ENCODE measurements around the gene SNU13. TPM values are rescaled to one million over a fixed set of nuclear protein-coding genes. Genes with fewer than 3 reads are reported as not detected.
"Not testable (repeated sequence)": the region's sequence is repeated elsewhere in the genome, so short reads cannot be mapped to it uniquely, and the experiment has no call there.

SNU13 gene
- total RNA-seq (100 to 1,000 TPM; 120 to 148 TPM), total RNA-seq (82.1 to 103 reads per million in 2 donors)

DNA sequence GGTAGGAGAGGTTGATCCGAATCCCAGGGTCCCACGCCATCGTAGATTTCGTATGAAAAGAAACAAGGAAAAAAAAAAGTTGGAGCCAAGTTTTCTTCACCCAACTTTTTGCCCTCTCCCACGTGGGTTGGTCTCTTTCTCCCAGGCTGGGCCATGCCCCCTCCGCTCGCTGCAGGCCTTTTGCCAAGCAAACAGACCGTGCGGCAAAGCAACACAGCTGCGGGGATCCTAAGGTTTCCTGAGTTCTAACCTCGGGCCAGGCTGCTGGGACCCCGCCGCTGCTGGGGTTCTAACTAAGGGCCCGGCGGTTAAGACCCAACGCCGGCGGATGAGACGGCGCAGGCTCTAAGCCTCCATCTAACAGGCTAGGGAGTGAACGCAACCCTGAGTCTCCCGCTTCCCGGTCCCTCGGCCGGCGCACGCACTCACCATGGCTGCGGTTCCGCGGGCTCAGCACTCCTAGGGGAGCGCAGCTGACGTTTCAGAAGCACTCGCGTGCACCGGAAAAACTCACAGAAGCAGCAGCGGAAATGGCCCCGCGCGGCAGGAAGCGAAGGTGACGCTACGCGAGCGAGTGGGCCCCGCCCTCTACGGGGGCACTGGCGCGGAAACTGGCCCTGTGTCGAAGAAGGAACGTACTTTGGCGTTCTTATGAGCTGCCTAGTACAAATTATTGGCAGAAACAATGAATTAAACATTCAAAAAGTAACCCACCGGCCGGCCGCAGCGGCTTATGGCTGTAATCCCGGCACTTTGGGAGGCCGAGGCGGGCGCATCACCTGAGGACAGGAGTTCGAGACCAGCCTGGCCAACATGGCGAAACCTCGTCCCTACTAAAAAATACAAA is at the start of gene SNU13:
Gene SNU13, minus strand, starts transcription at position 503 of the 847 bp plus-strand sequence. Its CDS starts 71 bp downstream, at position 432.
- Mint-ChIP-seq H3K4me1 (peaks cover 21% of the 10 kb centered on the region), H3K27ac (peak within 1 kb of the TSS; percentile 99), H3K36me3 (ENCODE audit: low read depth) (peaks cover 4% of the 10 kb centered on the region), H3K4me3 (peak within 1 kb of the TSS; percentile 92), H3K27me3 (no peaks in the 10 kb centered on the region)
- no peaks in the 10 kb centered on the region for H3K9me3 ChIP-seq (ENCODE audit: control insufficient read depth, low read length, poor library complexity, severe bottlenecking)
- peak; percentile 95 for ATAC-seq
- peak; percentile 86 to 90 (median 89) for DNase-seq

GRCh38 chr22:41733241-41733640 is 44.6 kb upstream of the SNU13 start:
- not testable (repeated sequence) for H3K27ac Mint-ChIP-seq; DNase-seq; ATAC-seq; H3K4me1 Mint-ChIP-seq; H3K9me3 ChIP-seq (ENCODE audit: control insufficient read depth, low read length, poor library complexity, severe bottlenecking); H3K27me3 Mint-ChIP-seq; H3K4me3 Mint-ChIP-seq; H3K36me3 Mint-ChIP-seq (ENCODE audit: low read depth)

- peaks cover 2% of the 10 kb centered on the region for H3K27me3 Mint-ChIP-seq
- no peak overlapping the region for H3K27ac Mint-ChIP-seq
- no peak for ATAC-seq
- DNase-seq: no peak
- H3K9me3 ChIP-seq (ENCODE audit: control insufficient read depth, low read length, poor library complexity, severe bottlenecking): no peaks in the 10 kb centered on the region
- no peaks in the 10 kb centered on the region for H3K36me3 Mint-ChIP-seq (ENCODE audit: low read depth)
- peaks cover 4% of the 10 kb centered on the region for H3K4me1 Mint-ChIP-seq
- H3K4me3 Mint-ChIP-seq: no peak overlapping the region
Measured at GRCh38 chr22:41732096-41732772, 43.6 kb upstream of the SNU13 start.

GRCh38 chr22:41731609-41732008 is 42.9 kb upstream of the SNU13 start:
- no peak for ATAC-seq

DNA sequence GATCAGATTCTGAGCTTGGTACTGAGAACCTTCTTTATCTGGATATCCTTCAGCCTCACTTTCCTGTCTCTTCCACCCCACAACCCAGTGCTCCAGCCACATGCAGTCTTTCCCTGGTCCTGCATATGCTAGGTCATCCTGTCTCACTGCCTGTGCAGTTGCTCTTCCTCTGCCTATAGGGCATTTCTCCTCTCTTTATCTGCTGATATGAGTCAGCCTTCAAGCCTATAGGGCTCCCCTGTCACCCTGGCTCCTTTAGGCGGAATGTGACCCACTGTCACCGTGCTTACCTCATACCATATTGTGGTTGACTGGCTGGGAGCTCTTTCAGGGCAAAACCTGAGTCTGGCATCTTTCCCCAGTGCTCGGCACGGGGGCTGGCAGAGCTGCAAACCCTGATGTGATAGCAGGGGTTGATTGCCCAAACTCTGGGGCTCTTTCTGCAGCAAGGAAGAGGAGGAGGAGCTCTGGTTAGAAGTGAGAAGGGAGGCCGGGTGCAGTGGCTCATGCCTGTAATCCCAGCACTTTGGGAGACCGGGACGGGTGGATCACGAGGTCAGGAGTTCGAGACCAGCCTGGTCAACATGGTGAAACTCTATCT is 36.9 kb upstream of the SNU13 start:
- peaks cover 3% of the 10 kb centered on the region for H3K36me3 Mint-ChIP-seq (ENCODE audit: low read depth)
- H3K4me3 Mint-ChIP-seq: no peak overlapping the region
- no peaks in the 10 kb centered on the region for H3K9me3 ChIP-seq (ENCODE audit: control insufficient read depth, low read length, poor library complexity, severe bottlenecking)
- no peak for DNase-seq
- no peaks in the 10 kb centered on the region for H3K4me1 Mint-ChIP-seq
- ATAC-seq: no peak
- peaks cover 9% of the 10 kb centered on the region for H3K27me3 Mint-ChIP-seq
- H3K27ac Mint-ChIP-seq: no peak overlapping the region

More at GRCh38 chr22:41731609-41732008, 42.9 kb upstream of the SNU13 start:
- Mint-ChIP-seq H3K4me1 (peaks cover 2% of the 10 kb centered on the region), H3K27me3 (peaks cover 4% of the 10 kb centered on the region), H3K4me3 (no peak overlapping the region), H3K27ac (no peak overlapping the region), H3K36me3 (ENCODE audit: low read depth) (no peaks in the 10 kb centered on the region)
- H3K9me3 ChIP-seq (ENCODE audit: control insufficient read depth, low read length, poor library complexity, severe bottlenecking): no peaks in the 10 kb centered on the region
- no peak for DNase-seq

- H3K9me3 ChIP-seq (ENCODE audit: control insufficient read depth, low read length, poor library complexity, severe bottlenecking): no peaks in the 10 kb centered on the region
- ATAC-seq: no peak
- Mint-ChIP-seq H3K27ac (no peak overlapping the region), H3K27me3 (peaks cover 9% of the 10 kb centered on the region), H3K4me3 (no peak overlapping the region), H3K36me3 (ENCODE audit: low read depth) (peaks cover 3% of the 10 kb centered on the region), H3K4me1 (no peaks in the 10 kb centered on the region)
- DNase-seq: no peak
Measured at GRCh38 chr22:41722496-41722895, 33.8 kb upstream of the SNU13 start.

DNA sequence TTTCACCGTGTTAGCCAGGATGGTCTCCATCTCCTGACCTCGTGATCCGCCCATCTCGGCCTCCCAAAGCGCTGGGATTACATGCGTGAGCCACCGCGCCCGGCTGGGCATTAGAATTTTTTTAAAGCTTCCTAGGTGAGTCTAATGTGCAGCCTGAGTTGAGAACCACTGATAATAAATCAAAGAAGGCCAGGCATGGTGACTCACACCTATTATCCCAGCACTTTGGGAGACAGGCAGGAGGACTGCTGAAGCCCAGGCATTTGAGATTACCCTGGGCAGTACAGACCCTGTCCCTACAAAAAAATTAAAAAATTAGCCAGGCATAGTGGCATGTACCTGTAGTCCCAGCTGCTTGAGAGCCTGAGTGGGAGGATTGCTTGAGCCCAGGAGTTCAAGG is 24.3 kb upstream of the SNU13 start:
- no peak overlapping the region for H3K4me3 Mint-ChIP-seq
- peaks cover 2% of the 10 kb centered on the region for H3K4me1 Mint-ChIP-seq
- H3K36me3 Mint-ChIP-seq (ENCODE audit: low read depth): no peaks in the 10 kb centered on the region
- no peaks in the 10 kb centered on the region for H3K9me3 ChIP-seq (ENCODE audit: control insufficient read depth, low read length, poor library complexity, severe bottlenecking)
- H3K27ac Mint-ChIP-seq: no peak overlapping the region
- DNase-seq (no peak), ATAC-seq (no peak)
- no peaks in the 10 kb centered on the region for H3K27me3 Mint-ChIP-seq

GRCh38 chr22:41709341-41709740 is 20.7 kb upstream of the SNU13 start:
- Mint-ChIP-seq H3K4me1 (peaks cover 2% of the 10 kb centered on the region), H3K27ac (no peak overlapping the region)
- ATAC-seq: no peak

DNA sequence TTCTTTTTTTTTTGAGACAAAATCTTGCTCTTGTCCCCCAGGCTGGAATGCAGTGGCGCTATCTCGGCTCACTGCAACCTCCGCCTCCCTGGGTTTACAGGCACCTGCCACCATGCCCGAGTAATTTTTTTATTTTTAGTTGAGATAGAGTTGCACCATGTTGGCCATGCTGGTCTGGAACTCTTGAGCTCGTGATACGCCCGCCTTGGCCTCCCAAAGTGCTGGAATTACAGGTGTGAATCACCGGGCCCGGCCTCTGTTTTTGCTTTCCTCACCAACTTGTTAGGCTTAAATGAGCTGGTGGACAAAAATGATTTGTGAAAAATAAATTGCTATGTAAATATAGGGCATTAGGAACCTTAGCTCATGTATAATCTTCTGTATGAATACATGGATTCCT is 14.1 kb upstream of the SNU13 start:
- H3K9me3 ChIP-seq (ENCODE audit: control insufficient read depth, low read length, poor library complexity, severe bottlenecking): no peaks in the 10 kb centered on the region
- Mint-ChIP-seq H3K4me3 (no peak overlapping the region), H3K27ac (peak overlapping the region; percentile 3), H3K27me3 (no peaks in the 10 kb centered on the region), H3K4me1 (peaks cover 8% of the 10 kb centered on the region), H3K36me3 (ENCODE audit: low read depth) (no peaks in the 10 kb centered on the region)
- DNase-seq: no peak
- ATAC-seq: no peak

More at GRCh38 chr22:41709341-41709740, 20.7 kb upstream of the SNU13 start:
- no peaks in the 10 kb centered on the region for H3K9me3 ChIP-seq (ENCODE audit: control insufficient read depth, low read length, poor library complexity, severe bottlenecking)
- no peak overlapping the region for H3K4me3 Mint-ChIP-seq
- DNase-seq: no peak
- H3K27me3 Mint-ChIP-seq: no peaks in the 10 kb centered on the region
- H3K36me3 Mint-ChIP-seq (ENCODE audit: low read depth): no peaks in the 10 kb centered on the region

DNA sequence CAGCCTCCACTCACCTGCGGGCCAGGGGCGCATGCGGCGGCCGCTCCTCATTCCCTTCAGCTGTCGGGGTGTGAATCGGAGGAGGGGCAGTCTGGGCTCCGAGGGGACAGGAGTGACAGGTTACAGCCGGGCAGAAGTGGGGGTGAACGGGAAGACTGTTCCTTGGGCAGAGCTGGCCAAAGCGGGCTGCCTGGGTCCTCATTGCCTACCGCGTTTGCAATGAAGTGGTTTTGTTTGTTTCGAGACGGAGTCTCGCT is 11.4 kb upstream of the SNU13 start:
- ATAC-seq (no peak), DNase-seq (no peak)
- Mint-ChIP-seq H3K36me3 (ENCODE audit: low read depth) (no peaks in the 10 kb centered on the region), H3K27me3 (no peaks in the 10 kb centered on the region), H3K4me1 (peaks cover 14% of the 10 kb centered on the region), H3K4me3 (no peak overlapping the region), H3K27ac (no peak overlapping the region)
- no peaks in the 10 kb centered on the region for H3K9me3 ChIP-seq (ENCODE audit: control insufficient read depth, low read length, poor library complexity, severe bottlenecking)

GRCh38 chr22:41699264-41700107 is 10.8 kb upstream of the SNU13 start, which contains the start of gene MEI1:
TSS of gene MEI1 (plus strand) at chr22:41699503. CDS start at chr22:41699539, 36 bp downstream.
- H3K36me3 Mint-ChIP-seq (ENCODE audit: low read depth): no peaks in the 10 kb centered on the region
- H3K9me3 ChIP-seq (ENCODE audit: control insufficient read depth, low read length, poor library complexity, severe bottlenecking): no peaks in the 10 kb centered on the region
- peaks cover 14% of the 10 kb centered on the region for H3K4me1 Mint-ChIP-seq
- peak within 1 kb of the TSS; percentile 85 for H3K4me3 Mint-ChIP-seq
- DNase-seq (peak; percentile 84 to 90 (median 84)), ATAC-seq (peak; percentile 78)
- H3K27ac Mint-ChIP-seq: peak within 1 kb of the TSS; percentile 84
- no peaks in the 10 kb centered on the region for H3K27me3 Mint-ChIP-seq

GRCh38 chr22:41697126-41697775 is 8.6 kb upstream of the SNU13 start:
- H3K9me3 ChIP-seq (ENCODE audit: control insufficient read depth, low read length, poor library complexity, severe bottlenecking): no peaks in the 10 kb centered on the region
- Mint-ChIP-seq H3K27me3 (no peaks in the 10 kb centered on the region), H3K36me3 (ENCODE audit: low read depth) (no peaks in the 10 kb centered on the region), H3K4me1 (peaks cover 14% of the 10 kb centered on the region), H3K27ac (no peak overlapping the region), H3K4me3 (peak overlapping the region; percentile 85)
- DNase-seq (peak; percentile 81 to 93 (median 90)), ATAC-seq (peak; percentile 82)
